ENCODE data around the gene HEMGN. TPM values are rescaled to one million over a fixed set of nuclear protein-coding genes. Genes with fewer than 3 reads are reported as not detected.

Gene HEMGN
- total and polyA plus RNA-seq, 2 of the 8 experiments (the other 6 are each of a cell fraction or from before 2014, with no cell fraction given), result not detected

DNA sequence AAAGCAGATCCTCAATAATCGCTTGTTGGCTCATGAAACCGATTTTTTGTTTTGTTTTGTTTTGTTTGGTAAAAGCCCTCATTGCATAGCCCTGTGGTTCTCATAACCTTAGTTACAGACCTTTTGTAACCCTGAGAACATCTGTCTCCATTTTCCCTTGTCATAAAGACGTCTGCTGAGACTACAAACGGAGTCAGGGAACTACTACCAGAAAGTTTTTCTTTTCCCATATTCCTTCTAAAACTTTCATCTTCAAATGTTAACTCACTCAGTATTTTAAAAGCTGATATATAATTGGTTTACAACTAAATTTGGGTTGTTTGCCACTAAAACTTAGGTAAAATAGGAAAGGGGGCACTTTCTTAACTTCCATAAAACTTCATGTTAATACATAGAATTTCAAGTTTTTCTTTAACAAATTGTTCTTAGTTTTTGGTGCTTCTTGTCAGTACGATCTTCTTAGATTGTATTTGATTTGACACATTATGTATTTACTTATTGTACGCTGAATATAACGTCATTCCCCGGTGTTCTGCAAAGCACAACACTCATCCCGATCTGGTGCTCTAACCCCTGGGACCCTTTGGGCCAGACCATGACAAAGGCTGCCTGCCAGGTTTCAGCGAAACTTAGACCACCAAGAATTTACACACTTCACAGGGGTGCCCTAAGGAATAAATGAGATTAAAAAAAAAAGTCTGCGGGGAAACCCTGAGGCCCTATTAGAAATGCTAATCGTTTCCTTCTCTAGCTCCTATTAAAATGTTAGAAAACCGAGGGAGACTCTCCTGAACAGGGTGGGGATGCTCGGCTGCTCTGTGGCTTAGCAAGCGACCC is 44.1 kb upstream of the HEMGN start:
- H3K56ac ChIP-seq (replicated peaks; ENCODE audit: insufficient read length, low read depth, low read length), result no peak overlapping the region
- H3K9ac ChIP-seq (replicated peaks in 1 of 4; ENCODE audit: extremely low read depth in 1 of 4, low read depth in 3 of 4, low read length in 3 of 4), result no peak overlapping the region
- H3K79me2 ChIP-seq (ENCODE audit: control insufficient read depth in 1 of 2, insufficient read depth in 2 of 2, low read length in 2 of 2), result peaks cover 6 to 19% of the 10 kb centered on the region in 2 experiments
- H2BK120ac ChIP-seq (replicated peaks; ENCODE audit: low read depth, low read length), result no peak overlapping the region
- H3K4ac ChIP-seq (replicated peaks; ENCODE audit: insufficient read length, low read depth, low read length), result no peak overlapping the region
- peaks cover 0 to 5% of the 10 kb centered on the region in 2 experiments; a peak in 1 of 4 replicates for H3K9me3 ChIP-seq (ENCODE audit: insufficient read depth in 2 of 2, low read depth in 1 of 2, low read length in 1 of 2)
- peak overlapping the region; percentile 55 to 70 for H3K4me2 ChIP-seq (ENCODE audit: insufficient read depth in 1 of 2, low read depth in 2 of 2, low read length in 2 of 2)
- H3K79me1 ChIP-seq (ENCODE audit: low read depth, low read length), result peaks cover 3% of the 10 kb centered on the region; the same call in 1 of the 2 replicates
- peaks cover 47 to 83% (median 64%) of the 10 kb centered on the region in 4 experiments for H3K27me3 ChIP-seq (replicated peaks in 1 of 4; ENCODE audit: control insufficient read depth in 3 of 4, extremely low read depth in 1 of 4, insufficient read depth in 3 of 4, low read length in 3 of 4)
- peaks cover 12% of the 10 kb centered on the region; the same call in 1 of the 2 replicates for H3K23me2 ChIP-seq (ENCODE audit: low read depth, low read length)
- no peak overlapping the region for H2BK20ac ChIP-seq (ENCODE audit: low read length)
- no peak overlapping the region for H4K91ac ChIP-seq (replicated peaks; ENCODE audit: insufficient read length, low read length)
- H3K23ac ChIP-seq (ENCODE audit: insufficient read length), result no peak overlapping the region
- H3K36me3 ChIP-seq (ENCODE audit: control insufficient read depth in 2 of 4, insufficient read depth in 4 of 4, low read length in 3 of 4), result no peaks in the 10 kb centered on the region
- ChIA-PET POLR2A (ENCODE audit: partially characterized antibody) (interaction anchor here (1.1 to 2.1 kb wide), 6 partner anchors 21 to 108 kb away, joined by 3 to 21 read pairs (median 3); partner anchors contain the start of gene TRMO), CTCF (ENCODE audit: partially characterized antibody) (interaction anchor here (0.9 to 3.1 kb wide), 7 partner anchors 11 to 79 kb away, joined by 3 to 13 read pairs (median 4); no protein-coding TSS in a partner anchor)
- H3K4me3 ChIP-seq (ENCODE audit: extremely low read depth in 1 of 4, insufficient read depth in 2 of 4, low read depth in 3 of 4, low read length in 4 of 4), result peak overlapping the region; percentile 10 to 95 (median 24); a peak in 6 of 8 replicates
- no peak overlapping the region for H3K14ac ChIP-seq (ENCODE audit: insufficient read length)
- no peak overlapping the region for H3K18ac ChIP-seq (ENCODE audit: extremely low read depth, low read length)
- WGBS, 2 experiments (ENCODE audit: extremely low coverage in 1 of 2, insufficient coverage in 1 of 2, insufficient read length in 1 of 2, insufficient replicate concordance in 2 of 2, low coverage in 1 of 2, low lambda C conversion rate in 2 of 2, missing lambda C conversion rate in 1 of 2), result 21% methylated on average over 15 of the region's 15 CpGs; no CpG with 5 or more reads in 1 of the 2 experiments
- H4K5ac ChIP-seq (ENCODE audit: insufficient read length, low read depth, low read length), result no peak overlapping the region
- H2BK5ac ChIP-seq (ENCODE audit: low read depth, low read length), result no peak overlapping the region
- FAIRE-seq (no peak), DNase-seq (ENCODE audit: low read depth in 1 of 2, low spot score in 2 of 2) (no peak)
- H3K27ac ChIP-seq (ENCODE audit: low read depth, low read length), result no peak overlapping the region
- H4K20me1 ChIP-seq (replicated peaks in 1 of 2; ENCODE audit: control insufficient read depth in 1 of 2, insufficient read depth in 2 of 2, low read length in 2 of 2), result peaks cover 17 to 30% of the 10 kb centered on the region in 2 experiments
- no peak overlapping the region for H4K8ac ChIP-seq (ENCODE audit: extremely low read depth, insufficient read depth, low read length)
- no peak overlapping the region for H2AFZ ChIP-seq (ENCODE audit: low read length)
- H2BK12ac ChIP-seq (ENCODE audit: low read depth, low read length), result no peak overlapping the region
- H3K4me1 ChIP-seq (replicated peaks in 1 of 4; ENCODE audit: control insufficient read depth in 3 of 4, insufficient read depth in 4 of 4, low read length in 3 of 4), result peaks cover 0 to 7% (median 2%) of the 10 kb centered on the region in 4 experiments; a peak in 2 of 7 replicates
- no peak overlapping the region for H2AK5ac ChIP-seq (ENCODE audit: low read depth, low read length)
- H2BK15ac ChIP-seq (ENCODE audit: low read length), result no peak overlapping the region
- TF ChIP-seq ZNF274 (IDR thresholded peaks at IDR 0.05; ENCODE audit: borderline replicate concordance, extremely low read depth, low read length), result peak; percentile 30; the same call in 1 of the 2 replicates
- TF ChIP-seq TEAD4 (IDR thresholded peaks at IDR 0.05; ENCODE audit: low read depth, low read length), result peak; percentile 47; the same call in 1 of the 2 replicates
- TF ChIP-seq SRF (IDR thresholded peaks at IDR 0.05; ENCODE audit: low read depth, low read length), result no peak
- TF ChIP-seq EGR1 (IDR thresholded peaks at IDR 0.05; ENCODE audit: borderline replicate concordance, low read depth, low read length), result peak; percentile 29; the same call in 1 of the 2 replicates
- TF ChIP-seq EP300 (IDR thresholded peaks at IDR 0.05; ENCODE audit: borderline replicate concordance in 1 of 2, low read depth in 2 of 2, low read length in 2 of 2), result 0 out of 3 replicates have a peak, but pooled peaks of 1 of the 2 experiments have one; percentile 12
- peak; percentile 23 for TF ChIP-seq EZH2 (IDR thresholded peaks at IDR 0.05; ENCODE audit: low read depth, low read length, severe bottlenecking)
